ENCODE data around the gene COG5.
"Not testable (repeated sequence)": the region's sequence is repeated elsewhere in the genome, so short reads cannot be mapped to it uniquely, and the experiment has no call there.

COG5 gene

DNA sequence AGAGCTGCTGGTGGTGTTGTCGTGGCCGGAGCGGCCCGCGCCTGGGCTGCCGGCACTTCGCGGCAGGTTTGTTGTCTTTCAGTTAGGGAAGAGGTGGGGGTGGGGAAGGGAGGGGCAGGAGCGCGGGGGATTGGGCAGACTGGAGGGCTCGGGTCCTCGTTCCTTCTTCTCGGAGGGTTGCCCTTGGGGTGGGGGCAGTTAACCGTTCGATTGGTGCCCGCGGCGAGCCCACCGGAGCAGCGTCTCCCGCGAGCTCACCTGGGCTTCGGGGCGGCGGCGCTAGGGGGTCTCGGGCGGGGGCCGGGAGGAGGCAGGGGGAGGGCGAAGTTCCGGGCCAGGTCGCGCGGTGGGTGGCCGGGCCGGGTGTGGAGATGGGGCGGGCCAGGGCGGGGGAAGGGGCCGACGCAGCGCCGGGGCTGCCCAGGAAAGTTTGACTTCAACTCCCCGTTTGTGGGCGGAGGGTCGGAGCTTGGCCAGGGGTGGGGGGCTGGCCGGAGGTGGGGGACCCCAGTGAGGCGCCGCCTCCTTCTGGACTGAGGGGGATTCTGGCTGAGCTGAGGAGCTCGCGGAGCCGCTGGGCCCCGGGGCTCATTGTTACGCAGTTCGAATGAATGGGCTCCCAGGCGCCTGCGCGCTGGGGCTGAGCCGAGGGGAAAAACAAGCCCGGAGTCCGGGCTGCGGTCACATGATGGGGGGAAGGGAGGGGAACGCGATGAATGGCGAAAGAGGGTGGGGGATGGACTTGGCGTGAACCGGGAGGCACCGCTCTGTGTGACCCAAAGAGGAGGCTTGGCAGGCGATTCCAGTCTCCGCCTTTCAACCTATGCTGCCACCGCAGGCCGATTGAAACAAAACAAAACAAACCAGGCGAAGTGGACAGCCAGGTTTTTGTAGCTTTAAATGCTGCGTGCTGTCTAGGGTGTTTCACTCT is 394.3 kb downstream of the COG5 start:
- peak overlapping the region; percentile 95 for H3K27ac ChIP-seq
- DNase-seq (ENCODE audit: low read depth, low spot score) = peak; percentile 89

DNA sequence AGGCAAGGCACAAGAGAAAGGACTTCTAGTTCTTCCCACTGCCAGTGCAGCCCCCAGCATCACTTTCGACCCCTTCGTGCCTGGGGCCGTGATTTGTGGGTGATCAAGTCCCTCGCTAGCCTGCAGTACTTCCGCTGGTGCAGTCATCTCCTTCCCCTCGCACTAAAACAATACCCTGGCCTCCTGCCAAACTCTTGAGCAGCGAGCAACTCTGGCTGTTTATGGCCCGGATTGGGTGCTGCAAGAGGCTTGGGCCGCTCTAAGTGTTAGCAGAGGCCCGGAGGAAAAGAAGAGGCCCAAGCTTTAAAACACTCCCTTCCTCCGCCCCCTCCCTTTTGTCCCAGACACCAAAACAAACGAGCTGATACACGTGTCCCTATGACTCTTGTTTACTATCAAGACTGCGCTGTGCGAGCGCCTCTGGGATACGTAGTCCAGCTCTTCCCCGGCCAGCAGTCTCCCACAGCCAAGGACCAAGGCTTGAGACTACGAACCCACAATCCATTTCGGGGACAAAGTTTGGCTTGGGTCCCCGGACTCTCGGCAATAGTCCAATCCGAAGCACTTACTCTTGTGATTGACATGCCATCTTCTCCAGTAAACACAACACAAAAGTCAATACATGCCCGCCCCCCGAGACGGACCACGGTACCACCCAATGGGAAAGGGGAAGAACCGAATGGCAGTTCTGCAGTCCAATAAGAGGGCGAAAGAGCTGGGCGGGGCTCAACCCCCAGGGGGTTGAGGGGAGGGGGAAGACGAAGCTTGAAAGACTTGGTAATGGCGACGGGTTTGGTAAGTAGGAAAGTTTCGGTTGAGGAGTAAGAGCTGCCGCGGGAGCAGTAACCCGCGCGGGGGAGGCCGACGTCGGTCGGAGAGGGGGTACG is 395.2 kb downstream of the COG5 start, which contains the start of gene HBP1:
TSS of gene HBP1 (plus strand) at position 771 of the 887 bp plus-strand sequence. CDS start 10,891 bp downstream, outside the sequence.
- peak within 1 kb of the TSS; percentile 95 for H3K27ac ChIP-seq
- DNase-seq (ENCODE audit: low read depth, low spot score) = peak; percentile 100

DNA sequence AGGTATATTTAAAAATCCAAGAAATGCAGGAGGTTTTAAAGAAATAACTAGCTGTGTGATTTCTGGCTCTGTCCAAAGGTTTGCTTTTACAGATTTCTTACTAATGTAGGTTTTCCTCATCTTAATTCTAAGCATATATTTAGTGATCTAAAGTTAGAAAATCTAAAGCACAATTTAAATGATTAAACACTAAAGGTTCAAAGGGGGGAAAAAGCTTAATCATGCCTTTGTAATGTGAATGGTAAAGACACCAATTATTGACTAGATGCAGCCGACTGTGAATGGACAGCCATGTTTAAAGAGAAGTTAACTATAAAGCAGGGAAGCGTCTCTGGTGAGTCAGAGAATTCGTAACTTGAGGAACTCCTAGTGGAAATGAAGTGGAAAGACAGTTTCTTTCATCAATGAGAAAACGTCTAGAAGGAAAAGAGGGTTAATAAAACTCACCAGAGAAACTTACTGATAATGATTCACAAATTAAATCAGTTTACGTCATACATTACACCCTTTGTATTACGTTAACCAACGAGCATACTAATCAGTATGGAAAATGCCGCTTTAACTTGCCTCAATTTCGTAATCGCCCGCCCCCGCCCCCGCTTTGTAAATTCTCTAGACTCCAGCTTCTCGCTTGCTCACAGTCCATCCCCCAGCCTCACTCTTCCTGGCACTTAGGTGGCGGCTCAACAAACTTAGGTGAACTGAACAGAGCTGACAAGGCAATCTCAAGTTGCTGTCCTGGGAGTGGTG is 396.1 kb downstream of the COG5 start:
- H3K27ac ChIP-seq = peak overlapping the region; percentile 95
- DNase-seq (ENCODE audit: low read depth, low spot score) = peak; percentile 78

DNA sequence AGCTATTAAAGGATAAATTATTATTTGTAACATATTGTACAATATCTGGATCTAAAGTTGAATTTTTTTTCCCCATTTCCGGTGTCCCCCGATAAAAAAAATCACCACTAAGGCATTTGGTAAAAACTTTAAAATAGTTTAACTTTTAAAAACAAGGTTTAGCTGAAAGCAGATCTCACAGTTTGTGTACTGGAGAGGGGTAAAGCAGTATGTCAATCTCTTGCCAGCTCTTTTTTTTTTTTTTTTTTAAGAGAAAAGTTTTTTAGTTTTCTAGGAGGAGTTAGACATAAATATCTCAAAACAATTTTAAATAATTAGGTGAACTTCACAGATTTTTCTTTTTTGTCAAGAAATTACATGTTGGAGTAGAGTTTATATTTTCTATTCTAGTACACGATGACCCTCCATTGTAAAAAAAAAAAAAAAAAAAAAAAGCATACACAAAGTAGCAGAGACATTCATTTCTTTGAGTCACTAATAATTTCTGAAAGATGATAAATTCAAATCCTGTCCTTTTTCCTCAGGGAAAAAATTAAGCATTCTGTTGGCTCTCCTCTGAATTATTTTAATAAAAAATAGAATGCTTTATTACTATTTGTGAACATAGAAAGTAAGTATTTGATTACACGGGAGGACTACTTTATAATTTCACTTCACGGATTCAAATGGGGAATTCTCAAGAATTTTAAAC is 396.8 kb downstream of the COG5 start:
- H3K27ac ChIP-seq = peak overlapping the region; percentile 95
- no peak for DNase-seq (ENCODE audit: low read depth, low spot score)

DNA sequence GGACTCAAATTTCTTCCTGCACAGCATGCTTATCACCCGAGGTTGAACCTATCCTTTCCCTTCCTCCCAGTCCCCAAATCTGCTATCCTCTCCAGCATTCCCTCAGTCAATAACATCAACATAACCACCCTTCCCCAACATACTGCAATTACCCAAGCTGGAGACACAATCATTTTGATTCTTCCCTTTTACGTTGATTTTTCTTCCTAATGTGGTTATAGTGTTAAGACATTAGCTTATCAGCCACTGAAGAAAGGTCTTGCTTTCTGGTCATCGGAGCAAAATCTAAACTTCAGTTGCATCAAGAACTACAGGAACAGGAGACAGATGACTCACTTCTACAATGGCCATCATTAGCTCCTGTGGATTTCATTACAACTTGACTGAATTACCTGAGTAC is 398.4 kb downstream of the COG5 start:
- H3K27ac ChIP-seq = no peak overlapping the region
- no peak for DNase-seq (ENCODE audit: low read depth, low spot score)

DNA sequence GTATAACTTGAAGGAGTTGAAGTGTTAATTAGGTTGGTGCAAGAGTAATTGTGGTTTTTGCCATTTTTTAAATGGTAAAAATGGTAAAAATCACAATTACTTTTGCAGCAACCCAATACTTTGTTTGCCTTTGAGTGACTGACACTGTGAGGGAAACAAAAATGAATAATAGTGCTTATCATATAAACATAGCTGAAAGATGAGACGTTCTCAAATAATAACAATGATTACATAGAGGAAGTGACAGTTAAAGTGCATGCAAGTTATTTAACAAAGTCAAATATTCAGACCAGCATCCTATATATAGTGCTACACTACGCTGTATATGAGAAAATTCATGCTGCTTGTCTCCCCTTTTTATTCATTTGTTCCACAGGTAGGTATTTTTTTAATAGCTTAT is 399.6 kb downstream of the COG5 start:
- H3K27ac ChIP-seq = no peak overlapping the region
- no peak for DNase-seq (ENCODE audit: low read depth, low spot score)

DNA sequence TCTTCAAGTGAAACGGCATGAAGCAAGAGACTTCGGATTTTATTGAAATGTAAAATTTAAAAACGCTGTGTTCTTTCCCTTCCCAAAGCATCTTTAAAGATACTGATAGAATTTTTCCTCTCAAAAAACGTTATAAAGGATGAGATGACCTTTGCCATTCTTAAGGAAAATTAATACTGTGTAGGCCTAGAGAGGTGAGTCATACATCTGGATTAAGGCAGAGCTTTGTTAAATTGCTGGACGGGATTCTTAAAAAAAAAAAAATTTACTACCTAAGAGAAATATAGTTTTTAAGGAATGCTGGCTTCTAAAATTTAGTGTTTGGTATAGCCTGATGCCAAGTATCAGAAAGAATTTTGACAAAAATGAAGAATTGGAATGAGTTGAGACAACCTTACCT is 401.2 kb downstream of the COG5 start:
- no peak overlapping the region for H3K27ac ChIP-seq
- no peak for DNase-seq (ENCODE audit: low read depth, low spot score)

DNA sequence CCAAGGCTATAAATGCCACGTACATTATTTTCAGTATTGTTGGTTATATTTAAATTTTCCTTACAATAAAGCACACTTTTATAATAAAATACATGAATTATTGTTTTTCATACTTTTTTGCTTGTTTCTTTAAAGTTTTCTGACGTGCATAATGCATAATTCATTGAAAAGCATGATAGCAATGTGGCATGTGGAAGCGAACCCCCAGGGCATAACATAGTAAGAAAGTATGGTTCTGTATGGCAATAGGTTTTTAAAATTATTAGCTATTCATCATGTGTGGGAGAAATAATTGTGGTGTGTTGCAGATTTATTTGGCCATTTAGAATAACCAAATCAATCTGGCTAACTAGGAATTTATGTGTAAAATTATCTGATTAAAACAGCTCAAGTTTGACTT is 402.3 kb downstream of the COG5 start:
- DNase-seq (ENCODE audit: low read depth, low spot score) = no peak
- H3K27ac ChIP-seq = no peak overlapping the region

DNA sequence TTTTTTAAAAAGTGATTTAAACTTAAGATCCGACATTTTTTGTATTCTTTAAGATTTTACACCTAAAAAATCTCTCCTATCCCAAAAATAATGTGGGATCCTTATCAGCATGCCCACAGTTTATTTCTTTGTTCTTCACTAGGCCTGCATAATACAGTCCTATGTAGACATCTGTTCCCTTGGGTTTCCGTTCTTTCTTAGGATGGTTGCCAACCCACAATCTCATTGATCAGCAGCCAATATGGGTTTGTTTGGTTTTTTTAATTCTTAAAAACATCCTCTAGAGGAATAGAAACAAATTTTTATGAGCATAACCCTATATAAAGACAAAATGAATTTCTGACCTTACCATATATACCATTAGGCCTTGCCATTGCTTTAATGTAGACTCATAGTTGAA is 403.3 kb downstream of the COG5 start:
- H3K27ac ChIP-seq = no peak overlapping the region

DNA sequence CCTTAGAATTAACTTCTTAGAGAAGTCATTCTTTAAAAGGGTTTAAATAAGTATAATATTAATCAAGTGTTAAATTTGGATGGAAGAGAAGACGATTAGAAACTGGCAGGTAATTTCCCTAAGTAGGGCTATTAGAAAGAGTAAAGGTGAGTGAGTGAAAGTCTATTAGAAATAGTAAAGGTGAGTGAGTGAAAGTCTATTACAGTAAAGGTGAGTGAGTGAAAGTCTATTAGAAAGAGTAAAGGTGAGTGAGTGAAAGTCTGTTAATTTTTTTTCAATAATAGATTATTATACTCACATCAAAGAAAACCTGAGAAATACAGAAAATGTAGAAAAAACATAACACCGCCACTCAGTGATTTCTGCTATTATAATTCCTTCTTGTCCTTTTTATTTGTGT is 405.7 kb downstream of the COG5 start:
- no peak overlapping the region for H3K27ac ChIP-seq
- DNase-seq (ENCODE audit: low read depth, low spot score) = no peak

More for the DNA sequence above, 403.3 kb downstream of the COG5 start:
- no peak for DNase-seq (ENCODE audit: low read depth, low spot score)

DNA sequence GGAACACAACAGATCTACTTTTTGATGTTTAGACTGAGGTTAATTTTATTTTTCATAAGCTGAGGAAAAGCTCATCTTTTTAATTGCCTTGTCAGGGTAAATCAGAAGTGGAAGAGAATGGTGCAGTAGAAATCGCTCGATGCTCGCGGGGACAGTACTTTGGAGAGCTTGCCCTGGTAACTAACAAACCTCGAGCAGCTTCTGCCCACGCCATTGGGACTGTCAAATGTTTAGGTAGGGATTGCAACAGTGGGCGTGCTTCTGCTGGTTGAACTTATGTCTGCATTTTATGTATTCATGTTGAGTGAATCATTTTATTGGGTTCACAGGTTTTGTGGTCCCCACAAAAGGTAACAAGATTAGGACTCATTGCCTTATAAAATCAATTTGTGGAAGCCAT is 406.6 kb downstream of the COG5 start:
- DNase-seq (ENCODE audit: low read depth, low spot score) = no peak
- H3K27ac ChIP-seq = no peak overlapping the region

DNA sequence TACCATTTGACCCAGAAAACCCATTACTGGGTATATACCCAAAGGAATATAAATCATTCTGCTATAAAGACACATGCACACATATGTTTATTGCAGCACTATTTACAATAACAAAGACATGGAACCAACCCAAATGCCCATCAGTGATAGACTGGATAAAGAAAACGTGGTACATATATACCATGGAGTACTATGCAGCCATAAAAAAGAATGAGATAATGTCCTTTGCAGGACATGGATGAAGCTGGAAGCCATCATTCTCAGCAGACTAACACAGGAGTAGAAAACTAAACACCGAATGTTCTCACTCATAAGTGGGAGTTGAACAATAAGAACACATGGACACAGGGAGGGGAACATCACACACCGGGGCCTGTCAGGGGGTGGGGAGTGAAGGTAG is 408.0 kb downstream of the COG5 start:
- DNase-seq (ENCODE audit: low read depth, low spot score); H3K27ac ChIP-seq: not testable (repeated sequence)

DNA sequence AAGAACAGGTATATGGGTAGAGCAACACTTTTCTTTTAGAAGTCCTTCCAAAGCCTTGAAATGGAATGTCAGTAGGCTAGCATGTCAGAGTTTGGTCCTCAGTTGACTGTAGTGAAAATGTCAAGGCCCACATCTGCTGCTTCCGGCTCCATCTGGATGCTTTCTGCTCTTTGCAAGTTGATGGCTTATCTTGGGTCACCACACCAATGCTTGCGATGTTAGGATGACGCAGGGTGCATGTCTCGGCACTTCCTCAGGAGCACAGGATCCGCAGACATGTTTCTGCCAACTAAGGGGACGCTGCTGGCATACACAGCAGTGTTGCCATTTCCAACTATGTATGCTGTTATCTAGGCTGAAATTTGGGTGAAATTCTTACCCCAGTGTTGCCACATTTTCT is 408.9 kb downstream of the COG5 start:
- DNase-seq (ENCODE audit: low read depth, low spot score) = no peak
- no peak overlapping the region for H3K27ac ChIP-seq

DNA sequence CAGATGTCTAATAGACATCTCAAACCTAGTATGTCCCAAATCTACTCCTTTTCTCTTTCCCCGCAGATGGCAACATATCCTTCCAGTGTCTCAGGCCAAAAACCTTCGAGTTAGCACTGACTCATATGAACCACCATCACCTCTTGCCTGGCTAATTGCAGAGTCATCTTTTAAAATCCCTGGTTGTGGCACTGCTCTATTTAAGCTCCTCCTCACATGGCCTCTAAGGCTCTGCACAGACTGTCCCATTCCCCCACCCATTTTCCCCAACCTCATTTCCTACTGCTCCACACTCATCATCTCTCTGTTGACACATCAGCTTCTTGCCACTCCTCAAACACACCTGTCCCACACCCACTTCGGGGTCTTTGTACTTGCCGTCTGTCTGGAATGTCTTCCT is 411.7 kb downstream of the COG5 start:
- no peak for DNase-seq (ENCODE audit: low read depth, low spot score)
- no peak overlapping the region for H3K27ac ChIP-seq
